ENCODE measurements around the gene MYO7B.
"Not testable (repeated sequence)": the region's sequence is repeated elsewhere in the genome, so short reads cannot be mapped to it uniquely, and the experiment has no call there.

Gene MYO7B

DNA sequence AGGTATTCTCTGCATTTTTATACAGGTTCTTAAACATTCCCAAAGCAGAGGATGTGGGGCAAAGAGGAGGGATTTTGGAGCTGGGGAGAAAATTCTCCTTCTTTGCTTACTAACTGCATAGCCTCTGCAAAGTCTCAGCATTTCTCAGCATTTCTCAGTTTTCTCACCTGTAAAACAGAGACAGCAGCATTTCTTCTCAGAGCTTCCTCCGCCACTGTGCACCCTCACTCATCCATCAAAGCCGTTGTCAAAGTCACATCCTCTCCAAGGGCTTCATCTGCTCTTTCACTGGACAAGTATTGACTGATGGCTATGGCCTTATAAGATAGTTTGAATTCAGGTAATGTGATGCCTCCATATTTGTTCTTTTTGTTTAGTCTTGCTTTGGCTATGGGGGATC lies 17.4 kb downstream of the MYO7B start:
- no peak for DNase-seq (ENCODE audit: low read depth)

DNA sequence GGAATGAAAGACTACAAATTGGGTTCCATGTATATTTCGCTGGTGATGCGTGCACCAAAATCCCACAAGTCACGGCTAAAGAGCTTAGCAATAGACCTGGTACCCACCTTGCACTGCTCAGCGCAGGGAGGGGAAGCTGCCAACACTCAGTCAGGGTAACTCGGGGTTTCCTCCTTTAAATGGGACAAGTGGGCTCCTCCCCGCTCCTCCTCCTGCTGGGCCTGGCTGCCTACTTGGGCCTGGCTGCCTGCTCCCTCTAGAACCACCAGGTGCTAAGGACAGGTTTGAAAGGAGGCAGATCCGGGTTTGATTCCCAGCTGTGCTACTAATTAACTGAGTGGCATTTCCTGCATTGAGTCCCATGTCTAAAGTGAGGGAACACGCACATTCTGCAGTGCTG lies 23.4 kb downstream of the MYO7B start:
- no peak for DNase-seq (ENCODE audit: low read depth)

DNA sequence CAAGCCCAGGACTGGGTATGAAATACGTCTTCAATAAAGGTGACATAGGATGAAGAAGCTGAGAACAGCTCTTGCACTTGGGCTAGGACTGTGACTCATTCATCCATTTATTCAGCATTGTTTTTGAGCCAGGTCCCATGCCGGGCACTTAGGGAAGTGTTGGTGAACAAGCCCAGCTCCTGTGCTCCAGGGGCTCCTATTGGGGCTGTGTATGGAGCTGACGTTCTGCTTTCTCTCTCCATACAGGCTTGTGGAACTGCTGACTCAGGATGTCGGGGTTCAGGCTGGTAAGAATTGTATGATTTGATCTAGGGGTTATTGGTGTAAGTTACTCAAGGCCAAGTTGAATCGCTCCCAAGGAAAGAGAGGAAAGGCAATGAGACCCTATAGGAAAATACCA lies 24.0 kb downstream of the MYO7B start:
- DNase-seq (ENCODE audit: low read depth) = no peak

DNA sequence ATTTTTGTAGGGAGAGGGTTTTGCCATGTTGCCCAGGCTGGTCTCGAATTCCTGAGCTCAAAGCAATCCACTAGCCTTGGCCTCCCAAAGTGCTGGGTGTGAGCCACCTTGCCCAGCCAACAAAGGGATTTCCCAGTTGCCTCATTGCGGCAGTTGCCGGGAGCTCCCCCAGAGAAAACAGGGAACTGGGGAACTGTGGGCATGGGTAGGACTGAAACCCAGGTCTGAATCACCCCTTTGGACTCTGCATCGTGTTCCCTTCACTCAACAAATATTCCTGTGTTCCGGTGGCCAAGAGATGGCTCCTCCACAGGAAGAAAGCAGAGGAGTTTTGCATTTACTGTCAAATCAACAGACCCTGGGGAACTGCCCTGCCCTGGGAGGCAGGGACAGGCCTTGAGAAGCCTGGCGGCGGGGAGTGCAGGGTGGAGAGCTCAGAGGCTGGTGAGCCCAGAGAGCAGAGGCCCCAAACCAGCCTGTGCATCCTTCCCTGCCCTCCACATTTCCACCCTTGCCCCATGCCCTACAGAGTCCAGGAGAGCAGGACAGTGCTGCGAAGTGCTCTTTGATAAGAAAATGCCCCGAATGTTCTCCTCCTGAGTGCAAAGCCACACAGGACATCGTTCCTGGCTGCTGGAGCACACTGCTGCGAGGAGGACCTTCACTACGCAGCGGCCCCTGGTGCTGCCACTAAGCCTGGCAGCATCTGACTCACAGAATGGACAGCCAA lies 24.9 kb downstream of the MYO7B start:
- no peak for DNase-seq (ENCODE audit: low read depth)

DNA sequence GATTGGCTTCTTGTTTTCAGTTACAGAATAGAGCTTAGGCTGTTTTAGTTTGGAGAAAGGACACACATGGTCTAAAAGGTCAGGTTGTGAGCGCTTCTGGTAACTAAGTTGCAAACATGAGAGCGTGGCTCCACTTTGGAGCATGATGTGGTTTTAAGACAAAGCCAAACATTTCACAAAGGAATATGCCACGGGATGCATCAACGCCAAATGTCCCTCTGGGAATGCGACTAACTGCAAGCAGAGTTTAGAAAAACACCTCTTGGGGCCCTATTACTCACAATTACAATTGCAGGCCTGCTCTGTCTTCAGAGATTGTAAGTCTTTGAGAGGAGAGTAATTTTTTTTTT lies 25.4 kb downstream of the MYO7B start:
- no peak for DNase-seq (ENCODE audit: low read depth)

DNA sequence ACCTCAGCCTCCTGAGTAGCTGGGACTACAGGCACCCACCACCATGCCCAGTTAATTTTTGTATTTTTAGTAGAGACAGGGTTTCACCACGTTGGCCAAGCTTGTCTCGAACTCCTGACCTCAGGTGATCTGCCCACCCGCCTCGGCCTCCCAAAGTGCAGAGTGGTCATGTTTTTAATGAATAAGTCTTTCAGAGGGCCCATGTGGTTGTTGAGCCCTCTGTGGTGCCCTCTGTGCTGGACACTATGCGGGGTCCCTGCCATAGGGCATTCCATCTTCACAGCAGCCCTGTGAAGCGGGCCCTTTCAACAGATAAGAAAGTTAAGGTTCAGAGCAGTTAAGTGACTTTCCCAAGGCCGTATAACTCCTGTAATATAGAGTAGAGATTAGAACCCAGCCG lies 25.9 kb downstream of the MYO7B start:
- DNase-seq (ENCODE audit: low read depth) = no peak

DNA sequence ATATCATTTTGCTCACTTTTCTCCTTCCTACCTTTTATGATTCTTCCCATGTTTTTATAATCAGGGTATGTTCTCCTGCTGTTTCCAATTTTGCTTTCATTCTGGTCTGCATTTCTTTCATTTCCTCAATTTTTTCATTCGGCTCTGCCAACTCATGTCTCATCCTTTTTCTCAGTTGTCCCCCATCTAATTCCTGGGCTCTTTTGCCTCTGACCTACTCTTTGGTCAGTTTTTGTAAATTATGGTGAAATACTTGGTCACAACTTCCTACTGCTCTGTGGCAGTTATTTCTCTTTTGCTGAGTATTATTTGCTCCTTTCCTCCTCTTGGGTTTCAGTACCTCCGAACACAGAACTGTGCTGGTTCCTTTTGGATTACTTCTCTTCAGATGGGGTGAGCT lies 27.5 kb downstream of the MYO7B start:
- DNase-seq (ENCODE audit: low read depth) = no peak

DNA sequence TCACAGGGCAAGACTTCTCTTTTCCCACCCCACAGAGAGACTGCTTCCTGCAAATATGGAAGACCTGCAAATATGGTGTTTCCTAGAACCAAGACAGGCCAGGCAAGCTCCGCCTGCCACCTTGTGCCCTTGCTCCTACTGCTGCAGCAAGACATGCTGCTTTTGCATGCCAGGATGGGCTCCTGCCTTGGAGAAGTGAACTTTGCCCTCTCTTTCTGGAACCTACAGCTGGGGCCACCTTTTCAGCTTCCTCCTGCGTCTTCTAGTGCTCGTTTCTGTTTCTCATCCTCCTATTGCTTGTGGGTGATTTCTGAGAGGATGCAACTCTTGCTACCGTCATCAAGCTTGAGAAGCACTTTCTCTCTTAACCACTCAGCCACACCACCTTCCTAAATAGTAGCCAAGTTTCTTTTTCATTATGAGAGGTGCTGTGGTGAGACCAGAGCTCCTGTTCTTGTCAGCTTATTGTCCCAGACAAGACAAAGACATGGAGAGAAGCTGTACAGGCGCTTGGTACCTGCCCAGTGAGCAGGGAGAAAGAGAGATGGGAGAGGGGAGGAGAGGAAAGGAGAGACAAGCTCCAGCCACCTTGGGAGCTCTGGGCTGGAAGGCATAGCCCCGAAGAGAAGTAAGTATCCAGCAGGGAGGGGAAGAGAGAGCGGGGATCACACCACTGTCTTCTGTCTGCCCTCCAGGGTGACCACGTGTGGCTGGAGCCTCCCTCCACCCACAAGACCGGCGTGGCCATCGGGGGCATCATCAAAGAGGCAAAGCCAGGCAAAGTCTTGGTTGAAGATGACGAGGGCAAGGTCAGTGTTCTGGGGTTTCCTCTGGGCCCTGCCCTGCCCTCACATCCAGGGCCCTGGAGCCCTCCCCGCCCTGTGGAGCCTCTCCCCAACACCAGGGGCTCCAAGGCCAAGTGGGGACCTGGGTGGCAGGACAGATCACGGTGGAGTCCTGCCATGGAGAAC lies 28.3 kb downstream of the MYO7B start:
- DNase-seq (ENCODE audit: low read depth) = no peak

DNA sequence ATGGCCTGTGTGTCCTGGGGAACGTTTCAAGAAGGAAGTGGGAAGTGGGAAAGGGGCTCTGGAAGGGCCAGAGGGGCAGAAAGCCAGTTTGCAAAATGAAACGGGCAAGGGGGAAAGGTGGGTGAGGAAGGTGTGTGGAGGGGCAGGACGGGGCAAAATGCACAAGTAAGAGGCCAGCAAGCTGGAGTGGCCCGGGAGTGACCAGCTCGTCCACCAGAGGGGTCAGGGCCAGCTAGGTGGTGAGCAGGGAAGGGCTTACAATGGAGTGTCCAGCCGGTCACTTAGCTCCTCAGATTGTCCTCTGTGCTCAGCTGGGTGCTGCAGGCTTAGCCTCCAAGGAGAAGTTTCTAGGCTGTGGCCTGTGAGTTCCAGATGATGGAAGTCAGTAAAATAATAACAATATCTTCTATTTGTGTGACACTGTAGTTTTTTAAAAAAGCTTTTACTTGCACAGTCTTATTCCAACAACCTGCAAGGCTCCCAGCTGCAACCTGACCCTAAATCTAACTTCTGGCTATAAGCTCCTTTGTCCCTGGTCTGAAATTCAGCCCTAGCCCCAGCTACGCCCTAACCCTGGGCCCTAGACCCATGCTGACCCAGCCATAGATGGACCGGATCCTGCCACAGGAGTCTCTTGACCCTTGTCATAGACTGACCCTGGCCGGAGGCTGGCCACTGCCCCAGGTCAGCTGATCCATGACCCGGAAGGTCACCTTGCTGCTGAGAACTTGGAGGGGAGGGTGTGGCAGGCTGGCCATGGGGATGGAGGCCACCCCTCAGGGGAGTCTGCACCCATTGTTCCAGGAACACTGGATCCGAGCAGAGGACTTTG lies 29.2 kb downstream of the MYO7B start:
- DNase-seq (ENCODE audit: low read depth) = no peak

DNA sequence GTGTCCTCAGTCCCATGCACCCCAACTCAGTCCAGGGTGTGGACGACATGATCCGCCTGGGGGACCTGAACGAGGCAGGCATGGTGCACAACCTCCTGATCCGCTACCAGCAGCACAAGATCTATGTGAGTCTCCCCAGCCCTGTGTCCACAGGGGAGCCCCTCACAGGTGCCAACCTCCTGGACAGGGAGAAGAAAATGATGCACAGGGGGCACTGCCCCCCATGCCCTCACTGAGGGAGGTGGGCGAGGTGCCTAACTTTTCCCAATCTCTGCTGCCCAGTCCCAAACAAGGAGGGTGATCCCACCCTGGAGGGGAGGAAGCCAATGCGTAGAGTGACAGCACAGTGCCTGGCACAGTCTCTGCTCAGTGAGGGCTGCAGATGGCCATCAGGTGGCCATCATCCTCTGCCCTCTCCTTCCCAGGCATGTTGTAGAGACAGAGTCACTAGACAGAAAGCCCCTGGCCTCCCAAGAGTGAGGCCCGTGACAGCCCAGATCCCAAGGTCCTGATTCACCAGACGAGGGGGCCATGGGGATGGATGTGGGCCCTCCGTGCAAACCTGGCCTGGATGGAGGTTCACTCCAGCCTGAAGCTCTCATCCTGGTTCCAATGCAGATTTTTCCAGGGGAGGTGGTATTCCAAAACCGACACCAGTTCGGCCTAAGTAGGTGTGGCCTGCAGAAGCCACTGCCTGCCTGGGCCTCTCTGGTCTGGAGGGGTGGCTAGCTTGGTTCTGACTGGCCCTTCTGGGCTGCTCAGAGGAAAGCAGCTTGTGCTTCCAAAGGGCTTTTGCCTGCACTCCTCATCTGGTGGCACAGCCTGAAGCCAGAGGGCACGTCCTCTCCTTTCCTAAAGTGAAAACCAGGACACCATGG lies 30.0 kb downstream of the MYO7B start:
- no peak for DNase-seq (ENCODE audit: low read depth)

DNA sequence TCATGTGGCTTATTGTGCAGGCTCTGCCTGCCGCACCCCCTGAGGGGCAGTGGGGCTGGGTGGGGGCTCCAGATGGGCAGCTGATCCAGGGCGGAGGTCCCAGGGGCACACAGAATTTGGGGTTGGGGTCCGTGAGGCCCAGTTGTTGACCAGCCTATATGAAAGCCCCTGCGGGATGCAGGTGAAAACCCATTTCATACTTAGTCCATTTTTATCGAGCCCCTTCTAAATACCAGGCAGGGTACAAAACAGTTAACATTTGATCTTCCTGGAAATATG lies 30.6 kb downstream of the MYO7B start:
- DNase-seq (ENCODE audit: low read depth) = no peak

DNA sequence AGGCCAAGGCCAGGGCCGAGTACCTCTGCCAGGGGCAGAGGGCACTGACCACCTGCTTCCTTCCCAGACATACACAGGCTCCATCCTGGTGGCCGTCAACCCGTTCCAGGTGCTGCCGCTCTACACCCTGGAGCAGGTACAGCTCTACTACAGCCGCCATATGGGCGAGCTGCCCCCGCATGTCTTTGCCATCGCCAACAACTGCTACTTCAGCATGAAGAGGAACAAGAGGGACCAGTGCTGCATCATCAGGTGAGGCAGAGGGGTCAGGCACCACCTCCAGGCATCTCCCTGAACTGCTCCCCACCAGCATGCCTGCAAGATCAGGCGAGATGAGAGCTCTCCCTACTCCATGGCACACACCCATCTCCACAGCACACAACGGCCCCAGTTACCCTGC lies 31.1 kb downstream of the MYO7B start:
- no peak for DNase-seq (ENCODE audit: low read depth)

DNA sequence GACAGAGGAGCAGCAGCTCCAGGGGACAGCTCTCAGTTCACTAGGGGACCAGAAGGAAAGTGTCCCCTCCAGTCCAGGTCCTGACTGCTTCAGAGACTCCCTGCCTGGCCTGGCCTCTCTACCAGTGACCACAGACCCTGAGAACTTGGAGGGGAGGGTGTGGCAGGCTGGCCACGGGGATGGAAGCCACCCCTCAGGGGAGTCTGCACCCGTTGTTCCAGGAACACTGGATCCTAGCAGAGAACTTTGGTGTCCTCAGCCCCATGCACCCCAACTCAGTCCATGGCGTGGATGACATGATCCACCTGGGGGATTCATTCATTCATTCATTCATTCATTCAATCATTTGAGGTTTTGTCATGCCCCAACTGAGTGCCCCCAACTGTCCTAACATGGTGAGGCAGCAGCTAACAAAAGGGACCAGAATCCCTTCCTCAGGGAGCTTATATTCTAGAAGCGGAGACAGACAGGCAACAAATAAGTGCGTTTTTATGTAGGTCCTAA lies 31.9 kb downstream of the MYO7B start:
- no peak for DNase-seq (ENCODE audit: low read depth)

DNA sequence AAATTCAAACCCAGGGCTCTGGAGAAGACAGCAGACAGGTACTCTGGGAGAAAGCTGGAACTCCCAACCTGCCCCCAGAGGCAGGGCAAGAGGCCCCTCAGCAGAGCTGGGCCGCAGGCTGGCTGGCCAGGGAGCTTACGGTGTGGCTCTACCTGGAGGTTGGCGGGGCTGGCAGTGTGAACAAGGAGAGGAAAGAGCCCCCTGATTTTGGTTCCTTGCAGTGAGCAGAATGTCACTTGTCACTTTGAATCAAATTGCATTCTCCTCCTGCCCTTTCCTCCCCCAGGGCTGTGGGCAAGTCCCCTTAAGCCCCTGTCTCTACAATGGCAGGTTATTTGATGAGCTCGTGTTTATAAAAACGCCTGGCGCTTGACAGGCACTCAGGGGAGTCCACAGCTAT lies 32.6 kb downstream of the MYO7B start:
- no peak for DNase-seq (ENCODE audit: low read depth)

DNA sequence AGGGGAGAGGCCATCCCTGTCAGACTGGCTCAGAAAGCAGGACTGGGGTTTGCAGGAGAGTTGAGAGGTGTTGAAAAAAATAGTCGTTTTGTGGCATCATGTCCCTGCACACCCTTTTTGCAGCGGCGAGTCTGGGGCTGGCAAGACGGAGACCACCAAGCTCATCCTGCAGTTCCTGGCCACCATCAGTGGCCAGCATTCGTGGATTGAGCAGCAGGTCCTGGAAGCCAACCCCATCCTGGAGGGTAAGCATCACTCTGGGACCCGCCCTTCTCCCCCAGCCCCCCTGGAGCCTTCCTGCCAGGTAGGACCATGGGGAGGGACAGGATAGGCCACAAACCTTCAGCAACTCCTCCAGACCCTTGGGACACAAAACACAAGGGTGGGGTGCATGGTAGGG lies 34.2 kb downstream of the MYO7B start:
- no peak for DNase-seq (ENCODE audit: low read depth)

DNA sequence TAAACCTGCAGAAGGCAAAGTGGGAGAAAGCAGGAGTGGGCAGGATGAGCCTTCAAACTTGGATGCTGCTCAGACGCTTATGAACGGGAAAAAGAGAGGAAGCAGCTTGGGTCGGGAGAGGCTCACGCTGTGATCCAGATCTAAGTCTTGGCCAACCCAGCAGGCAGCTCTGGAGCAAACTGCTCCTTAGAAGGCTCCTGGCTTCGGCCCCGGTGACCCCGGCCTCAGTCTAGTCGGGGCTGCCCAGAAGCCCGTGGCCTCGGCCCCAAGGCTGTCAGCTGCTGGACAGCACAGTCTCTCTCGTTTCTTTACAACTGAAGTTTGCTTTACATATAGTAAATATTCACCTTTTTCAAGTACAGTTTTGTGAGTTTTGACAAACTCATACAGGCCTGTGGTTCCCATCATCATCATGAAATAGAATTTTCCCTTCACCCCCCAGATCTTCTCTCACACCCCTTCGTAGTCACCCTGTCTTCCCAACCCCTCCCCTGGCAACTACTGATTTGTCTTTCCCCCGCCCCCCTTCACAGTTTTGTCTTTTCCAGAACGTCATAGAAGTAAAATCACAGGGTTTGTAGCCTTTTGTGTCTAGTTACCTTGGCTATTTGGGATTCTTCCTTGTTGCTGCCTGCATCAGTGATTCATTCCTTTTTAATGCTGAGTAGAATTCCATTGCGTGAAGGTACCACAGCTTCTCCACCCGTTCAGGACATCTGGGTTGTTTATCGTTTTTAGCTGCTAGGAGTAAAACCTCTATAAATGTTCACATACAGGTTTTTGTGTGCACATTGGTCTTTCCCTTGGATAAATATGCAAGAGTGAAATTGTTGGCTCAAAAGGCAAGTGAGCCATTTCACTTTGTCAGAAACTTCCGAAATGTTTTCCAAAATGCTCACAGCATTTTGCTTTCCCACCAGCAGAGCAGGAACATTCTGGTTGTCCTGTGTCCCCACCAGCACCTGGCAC lies 35.1 kb downstream of the MYO7B start:
- no peak for DNase-seq (ENCODE audit: low read depth)

DNA sequence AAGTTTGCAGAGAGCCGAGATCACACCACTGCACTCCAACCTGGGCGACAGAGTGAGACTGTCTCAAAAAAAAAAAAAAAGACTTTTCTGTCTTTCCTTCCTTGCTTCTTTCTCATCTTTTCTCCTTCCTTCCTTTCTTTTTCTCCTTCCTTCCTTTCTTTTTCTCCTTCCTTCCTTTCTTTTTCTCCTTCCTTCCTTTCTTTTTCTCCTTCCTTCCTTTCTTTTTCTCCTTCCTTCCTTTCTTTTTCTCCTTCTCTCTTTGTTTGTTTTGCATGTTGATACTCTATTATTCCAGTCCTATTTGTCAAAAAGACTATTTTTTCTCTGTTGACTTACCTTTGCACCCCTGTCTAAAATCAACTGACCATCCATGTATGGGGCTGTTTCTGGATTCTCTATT lies 36.9 kb downstream of the MYO7B start:
- not testable (repeated sequence) for DNase-seq (ENCODE audit: low read depth)

DNA sequence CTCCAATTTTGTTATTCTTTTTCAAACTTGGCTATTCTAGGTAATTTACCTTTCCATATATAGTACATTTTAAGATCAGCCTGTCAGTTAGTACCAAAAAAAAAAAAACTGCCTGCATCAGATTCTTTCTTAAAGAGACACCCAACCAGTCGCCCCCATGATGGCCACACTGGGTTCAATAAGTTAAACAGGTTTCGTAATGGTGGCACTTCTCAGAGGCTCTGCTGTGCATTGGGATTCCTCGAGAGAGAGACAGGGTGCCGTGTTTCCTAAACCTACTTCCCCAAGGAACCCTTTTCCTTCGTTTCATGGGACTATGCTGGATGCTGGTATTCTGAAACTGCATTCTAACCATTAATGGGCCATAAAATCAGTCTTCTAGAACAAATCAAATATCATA lies 37.4 kb downstream of the MYO7B start:
- DNase-seq (ENCODE audit: low read depth) = no peak

DNA sequence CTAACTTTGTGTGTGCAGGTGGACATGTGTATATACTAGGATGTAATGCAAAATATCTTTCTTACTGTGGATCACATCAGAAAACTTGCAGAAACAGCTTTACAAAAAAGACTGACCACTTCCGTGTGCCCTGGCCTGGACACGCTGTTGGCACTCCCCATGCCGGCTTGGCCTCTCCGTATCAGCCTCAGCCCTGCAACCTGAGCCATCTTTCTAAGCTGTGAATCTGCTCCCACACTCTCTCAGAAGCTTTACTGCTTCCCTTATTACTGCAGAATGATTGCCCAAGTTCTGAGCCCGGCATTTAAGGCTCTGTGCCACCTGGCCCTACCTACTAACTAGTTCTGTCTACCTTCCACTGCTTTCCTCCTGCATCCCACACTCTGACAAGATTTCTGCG lies 37.8 kb downstream of the MYO7B start:
- DNase-seq (ENCODE audit: low read depth) = no peak

DNA sequence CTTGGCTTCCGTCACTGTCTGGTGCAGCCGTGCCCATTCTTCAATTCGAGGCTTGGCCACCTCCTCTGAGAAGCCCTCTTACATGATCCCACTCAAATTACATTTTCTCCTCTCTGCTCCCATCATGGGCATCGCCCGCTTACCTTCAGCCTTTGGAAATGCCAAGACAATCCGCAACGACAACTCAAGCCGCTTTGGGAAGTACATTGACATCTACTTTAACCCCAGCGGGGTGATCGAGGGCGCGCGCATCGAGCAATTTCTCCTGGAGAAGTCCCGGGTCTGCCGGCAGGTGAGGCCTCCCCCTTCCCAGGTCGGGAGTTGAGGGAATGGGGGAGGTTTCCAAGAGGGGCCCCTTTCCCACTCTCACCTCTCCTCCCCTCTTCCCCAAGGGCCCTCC lies 38.3 kb downstream of the MYO7B start:
- DNase-seq (ENCODE audit: low read depth) = no peak

DNA sequence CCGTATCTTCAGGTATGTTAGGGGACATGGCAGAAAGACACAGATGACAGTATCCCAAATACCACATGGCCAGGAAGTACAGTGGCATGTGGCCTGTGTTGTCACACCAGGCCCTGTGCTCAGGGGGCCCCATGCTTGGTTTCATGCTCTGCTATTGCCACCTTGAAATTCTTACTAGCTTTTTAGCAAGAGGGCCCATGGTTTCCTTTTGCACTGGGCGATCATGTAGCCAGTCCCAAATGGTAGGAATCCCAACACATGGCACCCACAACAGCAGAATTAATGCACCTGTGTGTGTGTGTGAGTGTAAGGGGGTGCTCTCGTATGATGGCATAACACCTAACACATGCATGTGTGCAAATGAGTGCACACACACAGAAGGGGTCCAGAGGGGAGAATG lies 39.2 kb downstream of the MYO7B start:
- DNase-seq (ENCODE audit: low read depth) = no peak

Data from stimulated activated CD8-positive, alpha-beta memory T cell treated with anti-CD3 and anti-CD28 coated beads, Interleukin-7, amount 100 ng/mL, for 24 hours (primary cell).